IPS-NIHi11 (cell line): Measurements from ENCODE around the gene ACSL5.
"Not testable (repeated sequence)": the region's sequence is repeated elsewhere in the genome, so short reads cannot be mapped to it uniquely, and the experiment has no call there.

Source experiments
- DNase-seq: peaks from one replicate; pipeline ENCODE4 v3.0.0; 2012; ENCODE audit warnings: mixed read lengths, low spot score

ACSL5 gene

DNA sequence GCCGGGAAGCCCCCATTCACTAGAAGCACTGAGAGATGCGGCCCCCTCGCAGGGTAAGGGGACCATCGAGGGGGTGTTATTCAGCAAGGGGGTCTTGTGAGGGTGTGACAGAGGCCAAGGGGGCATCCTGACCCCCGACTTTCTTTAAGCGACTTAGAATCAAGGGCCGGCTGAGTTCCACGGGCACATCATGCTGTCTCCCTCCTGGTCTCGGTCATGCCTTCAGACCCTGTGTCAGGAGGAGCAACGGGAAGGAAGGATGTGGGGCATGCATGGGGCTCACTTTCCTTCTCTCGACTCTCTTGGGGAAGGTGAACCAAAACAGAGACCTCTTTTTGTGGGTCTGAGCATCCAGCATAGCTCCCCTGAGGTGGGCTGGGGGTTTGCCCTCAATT is 2.5 kb downstream of the ACSL5 start:
- DNase-seq = no peak

DNA sequence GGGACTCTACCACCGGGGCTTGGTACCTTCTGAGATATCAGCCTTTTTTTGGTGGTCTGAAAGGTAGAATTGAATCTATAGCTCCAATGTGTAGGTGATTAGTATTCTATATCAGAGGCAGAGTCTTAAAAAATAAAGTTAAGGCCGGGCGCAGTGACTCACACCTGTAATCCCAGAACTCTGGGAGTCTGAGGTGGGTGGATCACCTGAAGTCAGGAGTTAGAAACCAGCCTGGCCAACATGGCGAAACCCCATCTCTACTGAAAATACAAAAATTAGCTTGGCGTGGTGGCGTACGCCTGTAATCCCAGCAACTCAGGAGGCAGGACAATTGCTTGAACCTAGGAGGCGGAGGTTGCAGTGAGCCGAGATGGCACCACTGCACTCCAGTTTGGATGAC is 3.2 kb downstream of the ACSL5 start:
- not testable (repeated sequence) for DNase-seq

DNA sequence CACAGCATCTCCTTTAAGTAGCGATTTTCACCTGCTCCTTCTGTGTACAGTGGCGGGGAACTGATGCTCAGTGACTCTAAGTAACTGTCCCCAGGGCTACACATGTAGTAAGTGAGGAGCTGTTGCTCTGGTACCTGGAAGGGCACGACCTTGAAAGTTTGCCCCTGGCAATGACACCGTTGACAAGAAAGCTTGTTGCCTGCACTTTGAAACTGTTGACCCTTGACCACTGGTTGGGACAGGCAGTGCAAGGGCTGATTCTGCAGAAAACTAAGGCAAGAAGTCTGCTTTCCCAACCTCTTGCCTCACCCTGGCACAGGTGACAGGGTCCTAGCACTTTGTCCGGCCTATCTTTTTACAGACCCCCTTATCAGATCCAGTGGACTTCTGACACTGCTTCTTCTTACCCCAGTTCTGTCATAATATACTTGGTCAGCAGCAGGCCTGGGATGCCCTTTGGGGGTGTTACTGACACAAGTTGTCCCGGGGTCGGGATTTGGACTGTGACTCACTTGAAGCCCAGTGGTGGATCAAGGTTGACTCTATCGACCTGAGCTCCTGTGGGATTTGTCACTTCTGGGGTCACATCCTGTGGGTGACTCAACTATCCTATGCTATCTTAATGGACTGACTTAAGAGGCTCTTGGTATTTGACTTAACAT is 5.8 kb downstream of the ACSL5 start:
- no peak for DNase-seq

DNA sequence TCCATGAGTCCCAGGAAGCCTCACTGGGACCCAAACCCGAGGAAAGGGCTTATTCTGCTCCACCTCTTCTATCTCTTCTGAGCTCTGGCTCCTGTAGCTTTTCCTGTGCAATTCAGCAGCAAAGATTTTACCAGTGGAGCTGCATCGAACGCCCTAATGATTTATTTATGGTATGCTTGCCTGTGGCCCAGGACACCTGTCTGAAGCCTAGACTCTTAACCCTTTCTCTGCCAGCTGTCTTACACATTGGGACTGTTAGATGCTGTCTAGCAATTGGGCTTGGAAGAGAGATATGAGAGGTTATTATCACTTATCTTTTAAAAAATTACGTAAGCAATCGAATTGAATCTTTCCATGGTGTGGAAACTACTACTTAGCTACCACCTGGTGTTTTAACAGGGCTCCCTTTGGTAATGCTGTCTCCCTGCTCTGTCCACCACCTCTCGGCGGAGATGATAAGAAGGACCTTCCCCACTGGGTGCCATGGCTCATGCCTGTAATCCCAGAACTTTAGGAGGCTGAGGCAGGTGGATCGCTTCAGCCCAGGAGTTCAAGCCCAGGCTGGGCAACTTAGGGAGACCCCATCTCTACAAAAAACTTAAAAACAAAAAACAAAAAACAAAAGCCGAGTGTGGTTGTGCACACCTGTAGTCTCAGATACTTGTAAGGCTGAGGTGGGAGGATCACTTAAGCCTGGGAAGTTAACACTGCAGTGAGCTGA is 8.8 kb downstream of the ACSL5 start:
- DNase-seq = no peak

DNA sequence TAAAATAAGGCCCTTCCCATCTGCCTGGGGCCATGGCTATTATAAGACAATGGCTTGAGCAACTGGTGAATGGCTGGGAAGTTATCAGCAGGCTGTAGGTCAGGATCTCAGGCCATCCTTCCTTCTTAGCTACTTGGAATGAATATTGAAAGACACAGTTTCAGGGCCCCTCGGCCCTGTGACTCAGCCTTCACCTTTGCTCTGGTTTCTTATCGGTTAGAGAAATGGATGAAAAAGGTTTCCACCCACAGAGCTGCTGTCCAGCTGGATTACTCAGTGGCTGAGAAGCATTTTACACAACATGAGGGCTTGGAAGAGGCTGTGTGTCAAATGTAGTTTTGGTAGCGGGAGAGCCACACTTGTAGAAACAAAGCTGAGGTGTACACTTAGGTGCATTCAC is 9.4 kb downstream of the ACSL5 start:
- no peak for DNase-seq

DNA sequence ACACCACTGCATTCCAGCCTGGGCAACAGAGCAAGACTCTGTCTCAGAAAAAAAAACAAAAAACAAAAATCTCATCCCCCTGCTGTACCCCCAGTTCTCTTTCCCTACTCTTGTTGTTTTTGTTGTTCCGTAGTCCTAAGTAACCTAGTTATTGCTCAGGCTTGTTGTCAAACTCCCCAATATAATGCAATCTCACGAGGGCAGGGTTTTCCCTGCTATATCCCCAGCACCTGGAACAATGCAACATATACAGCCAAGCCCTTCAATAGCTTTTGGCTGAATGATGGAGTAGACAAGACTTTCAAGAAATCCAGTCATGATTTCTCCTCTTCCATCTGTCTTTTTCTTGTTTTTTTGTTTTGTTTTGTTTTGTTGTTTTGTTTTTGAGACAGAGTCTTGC is 10.2 kb downstream of the ACSL5 start:
- DNase-seq = no peak

DNA sequence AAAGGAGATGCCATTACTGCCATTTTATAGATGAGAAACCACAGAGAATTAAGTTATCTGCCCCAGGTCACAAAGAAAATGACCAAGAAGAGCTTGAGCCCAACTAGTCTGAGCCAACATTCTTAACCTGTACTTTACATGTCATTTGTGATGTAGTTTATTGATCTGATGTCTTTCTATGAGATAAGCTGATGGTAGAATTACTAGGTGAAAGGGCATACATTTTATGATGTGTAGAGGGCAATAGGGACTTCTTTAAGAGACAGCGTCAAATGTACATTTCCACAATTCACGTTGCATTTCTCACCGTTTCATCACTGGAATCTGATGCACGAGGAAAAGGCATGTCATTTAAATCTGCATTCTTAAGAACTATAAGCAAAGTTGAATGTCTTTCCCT is 11.3 kb downstream of the ACSL5 start:
- DNase-seq = no peak

DNA sequence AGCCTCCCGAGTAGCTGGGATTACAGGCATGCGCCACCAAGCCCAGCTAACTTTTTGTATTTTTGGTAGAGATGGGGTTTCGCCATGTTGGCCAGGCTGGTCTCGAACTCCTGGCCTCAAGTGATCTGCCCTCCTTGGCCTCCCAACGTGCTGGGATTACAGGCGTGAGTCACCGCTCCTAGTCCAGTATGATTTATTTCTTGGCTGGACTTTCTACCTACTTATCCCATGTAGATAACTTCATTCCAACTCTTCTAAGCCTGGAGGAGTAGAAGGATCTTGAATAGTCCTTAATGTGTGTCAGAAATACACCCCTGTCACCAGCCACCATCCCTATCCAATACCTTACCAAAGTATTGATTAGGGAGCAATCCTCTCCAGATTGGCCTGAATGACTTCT is 14.1 kb downstream of the ACSL5 start:
- not testable (repeated sequence) for DNase-seq

DNA sequence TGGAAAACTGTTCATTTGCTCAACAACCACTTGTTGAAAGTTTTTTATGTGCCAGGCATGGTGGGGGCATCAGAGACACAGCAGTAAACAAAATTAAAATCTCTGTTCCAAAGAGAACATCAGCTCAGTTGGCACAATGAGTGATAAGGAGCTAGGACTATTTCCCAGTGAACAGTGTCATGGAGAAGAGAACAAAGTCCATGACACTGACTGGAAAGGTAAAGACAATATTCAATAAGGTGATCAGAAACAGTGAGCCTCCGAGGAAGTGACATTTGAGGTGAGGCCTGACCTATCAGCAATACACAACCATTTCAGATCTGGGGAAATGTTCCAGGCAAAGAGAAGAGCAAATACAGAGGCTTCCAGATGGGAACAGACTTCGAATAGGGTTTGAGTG is 14.6 kb downstream of the ACSL5 start:
- no peak for DNase-seq

DNA sequence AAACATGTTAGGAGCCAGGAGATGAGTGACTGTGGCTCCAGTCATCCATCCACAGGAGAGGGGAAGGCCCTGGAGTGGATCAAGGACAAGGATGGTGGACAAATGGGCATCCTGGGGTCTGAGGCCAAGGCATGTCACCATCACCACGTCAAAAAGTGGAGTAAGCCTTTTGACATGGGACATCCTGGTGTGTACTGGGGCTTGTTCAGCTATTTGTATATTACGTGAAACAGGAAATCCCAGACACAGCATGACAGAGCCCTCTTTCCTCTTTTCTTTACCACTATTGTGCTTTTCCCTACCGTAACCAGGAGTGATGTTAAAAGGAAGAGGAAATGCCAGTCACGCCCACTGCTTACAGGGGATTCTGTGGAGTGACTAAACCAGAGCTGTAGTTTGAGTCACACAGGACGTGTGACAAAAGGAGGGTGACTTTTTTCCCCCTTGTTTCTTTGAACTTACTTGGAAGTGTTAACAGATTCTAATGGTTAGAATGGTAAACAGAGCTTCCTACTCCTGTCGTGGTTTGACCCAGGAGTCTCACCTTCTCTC is 15.4 kb downstream of the ACSL5 start:
- no peak for DNase-seq

DNA sequence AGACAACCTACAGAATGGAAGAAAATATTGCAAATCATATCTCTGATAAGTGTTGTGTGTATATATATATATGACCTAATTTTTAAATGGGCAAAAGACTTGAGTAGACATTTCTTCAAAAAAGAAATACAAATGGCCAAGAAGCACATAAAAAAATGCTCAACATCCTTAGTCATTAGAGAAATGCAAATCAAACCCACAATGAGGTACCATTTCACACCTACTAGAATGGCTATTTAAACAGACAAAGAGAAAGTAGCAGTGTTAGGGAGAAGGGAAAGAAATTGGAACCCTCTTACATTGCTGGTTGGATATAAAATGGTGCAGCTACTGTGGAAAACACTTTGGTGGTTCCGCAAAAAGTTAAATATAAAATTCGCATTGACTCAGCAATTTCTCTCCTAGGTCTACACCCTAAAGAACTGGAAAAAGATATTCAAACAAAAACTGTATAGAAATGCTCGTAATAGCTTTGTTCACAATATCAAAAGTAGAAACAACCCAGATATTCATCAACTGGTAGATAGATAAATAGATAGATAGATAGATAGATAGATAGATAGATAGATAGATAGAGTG is 16.3 kb downstream of the ACSL5 start:
- no peak for DNase-seq

DNA sequence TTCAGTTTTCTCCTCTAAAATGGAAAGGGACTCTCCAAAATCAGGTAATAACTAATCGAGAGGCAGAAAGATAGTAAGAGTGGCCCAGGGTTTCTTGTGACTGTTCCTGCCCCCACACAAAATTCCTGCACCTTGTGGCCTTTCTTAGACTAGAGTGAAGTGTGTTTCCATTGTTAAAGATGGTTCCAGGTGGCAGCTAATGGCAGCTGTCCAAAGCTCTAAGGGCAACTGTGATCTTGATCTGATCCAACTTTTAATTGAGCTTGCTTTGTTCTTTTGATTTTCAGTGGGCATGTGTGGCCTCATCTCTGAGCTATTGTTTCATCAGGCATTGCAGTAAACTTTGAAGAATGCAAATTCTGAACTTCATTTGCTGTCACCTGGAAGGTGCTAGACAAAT is 19.4 kb downstream of the ACSL5 start:
- no peak for DNase-seq

DNA sequence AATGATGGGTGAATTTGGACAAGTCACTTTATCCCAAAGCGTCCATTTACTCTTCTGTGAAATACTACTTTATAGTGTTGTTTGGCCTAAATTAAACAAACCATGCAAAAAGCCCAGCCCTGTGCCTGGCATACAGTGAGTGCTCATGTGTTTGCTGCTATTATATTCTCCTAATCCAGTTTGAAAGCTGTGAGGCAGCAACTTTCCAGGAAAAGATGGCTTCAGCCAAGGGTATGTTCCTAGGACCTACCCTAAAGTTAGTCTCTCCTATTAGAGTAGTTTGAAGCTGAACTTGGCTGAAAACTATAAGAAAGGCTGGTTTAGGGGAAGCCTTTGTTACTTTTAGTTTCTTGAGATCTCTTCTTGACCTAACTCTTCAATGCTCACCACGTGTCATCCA is 19.9 kb downstream of the ACSL5 start:
- no peak for DNase-seq

DNA sequence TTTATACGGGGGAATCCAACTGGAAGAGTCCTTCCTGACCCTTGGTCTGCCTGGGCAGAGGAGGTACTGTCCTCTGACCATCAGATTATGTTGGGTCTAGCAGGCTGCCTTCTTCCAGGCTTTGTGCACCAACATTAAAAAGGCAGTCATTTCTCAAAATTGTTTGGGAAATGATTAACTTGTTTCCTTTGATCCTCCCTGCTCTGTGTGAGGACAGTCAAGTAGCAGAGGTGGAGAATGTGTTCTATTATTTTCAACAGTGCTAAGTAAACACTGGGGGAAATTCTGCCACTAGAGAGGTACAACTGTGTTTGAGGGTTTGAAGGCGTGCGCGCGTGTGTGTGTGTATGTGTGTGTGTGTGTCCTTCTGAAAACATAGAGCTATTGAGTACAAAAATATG is 20.6 kb downstream of the ACSL5 start:
- DNase-seq = no peak

DNA sequence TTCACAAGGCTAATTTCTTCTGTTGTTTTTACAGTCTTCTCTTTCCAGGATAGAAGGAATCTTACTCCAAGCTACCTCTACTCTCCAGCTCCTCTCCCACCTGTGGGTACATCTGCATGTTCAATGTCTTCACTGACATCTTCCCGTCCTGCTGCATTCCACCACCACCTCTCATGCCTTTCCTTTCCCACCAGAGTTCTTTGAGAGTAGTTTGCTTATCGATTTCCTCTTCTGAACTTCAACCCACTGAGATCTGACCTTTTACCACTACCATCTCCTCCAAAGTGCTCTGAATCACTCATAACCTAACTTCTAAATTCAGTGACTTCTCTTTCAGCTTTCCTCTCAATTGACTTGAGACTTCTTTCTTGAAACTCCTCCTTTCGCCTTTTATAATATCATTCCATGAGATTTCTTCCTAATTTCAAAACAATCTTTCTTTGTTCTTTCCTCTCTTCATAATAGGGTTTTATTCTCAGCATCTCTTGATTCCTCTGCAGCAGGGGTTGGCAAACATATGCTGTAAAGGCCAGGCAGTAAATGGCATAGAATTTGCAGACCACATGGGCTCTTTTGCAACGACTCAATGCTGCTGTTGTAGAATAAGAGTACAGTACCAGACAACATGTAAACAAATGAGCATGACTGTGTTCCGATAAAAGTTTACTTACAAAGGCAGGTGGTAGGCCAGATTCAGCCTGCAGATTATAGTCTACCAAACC is 22.1 kb downstream of the ACSL5 start:
- no peak for DNase-seq

DNA sequence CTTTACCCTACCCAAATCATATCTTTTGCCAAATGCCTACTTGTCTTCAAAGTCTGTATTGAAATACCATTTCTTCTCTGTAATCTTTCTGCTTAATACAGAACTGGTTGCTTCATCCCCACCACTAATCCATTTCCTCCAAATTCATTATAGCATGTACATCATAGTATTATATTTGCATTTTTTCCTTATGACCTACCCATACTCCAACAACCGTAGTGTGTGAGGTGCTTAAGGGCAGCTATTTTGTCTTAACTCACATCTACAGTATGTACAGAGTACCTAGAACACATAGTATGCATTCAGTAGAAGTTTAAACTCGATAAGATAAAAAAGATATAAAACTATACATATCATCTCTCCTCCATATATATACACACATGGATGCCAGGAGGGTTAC is 23.7 kb downstream of the ACSL5 start:
- DNase-seq = no peak

DNA sequence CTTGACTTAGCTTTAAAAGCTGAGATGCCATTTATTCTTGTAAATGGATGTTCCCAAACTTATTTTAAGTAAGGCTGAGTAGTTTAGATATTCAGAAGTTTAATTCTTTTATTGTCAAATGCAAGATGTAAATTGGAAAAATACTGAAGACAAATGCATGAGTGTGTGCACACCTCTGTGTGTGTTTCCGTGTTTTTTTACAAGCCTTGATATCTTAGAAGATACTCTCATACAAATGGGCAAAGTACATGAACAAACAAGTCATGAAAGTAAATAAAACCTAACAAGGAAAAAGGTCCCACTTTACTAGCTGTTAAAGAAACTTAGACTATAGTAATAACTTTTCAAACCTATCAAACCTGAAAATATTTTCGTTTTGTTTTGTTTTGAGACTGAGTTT is 29.0 kb downstream of the ACSL5 start:
- DNase-seq = no peak

DNA sequence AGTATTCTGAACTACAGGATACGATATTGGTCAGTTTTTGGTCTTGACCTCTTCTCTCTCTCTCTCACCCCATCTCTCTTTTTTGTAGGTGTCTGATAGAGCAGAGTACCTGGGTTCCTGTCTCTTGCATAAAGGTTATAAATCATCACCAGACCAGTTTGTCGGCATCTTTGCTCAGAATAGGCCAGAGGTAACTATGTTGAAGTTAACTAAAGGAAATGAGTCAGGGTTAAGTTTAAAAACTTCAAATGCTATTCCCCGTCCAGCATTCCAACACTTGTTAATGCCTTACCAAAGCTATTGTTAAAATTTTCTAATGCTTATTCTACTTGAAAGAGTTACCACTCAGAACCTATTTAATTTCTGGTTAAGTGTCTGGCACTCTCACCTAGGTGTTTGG is 30.7 kb downstream of the ACSL5 start:
- no peak for DNase-seq

DNA sequence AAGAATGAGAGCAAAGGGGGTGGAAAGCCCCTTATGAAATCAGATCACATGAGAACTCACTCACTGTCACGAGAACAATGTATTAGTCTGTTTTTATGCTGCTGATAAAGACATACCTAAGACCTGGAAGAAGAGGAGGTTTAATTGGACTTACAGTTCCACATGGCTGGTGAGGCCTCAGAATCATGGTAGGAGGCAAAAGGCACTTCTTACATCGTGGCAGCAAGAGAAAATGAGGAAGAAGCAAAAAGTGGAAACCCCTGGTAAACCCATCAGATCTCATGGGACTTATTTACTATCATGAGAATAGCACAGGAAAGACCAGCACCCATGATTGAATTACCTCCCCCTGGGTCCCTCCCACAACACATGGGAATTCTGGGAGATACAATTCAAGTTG is 32.9 kb downstream of the ACSL5 start:
- DNase-seq = not testable (repeated sequence)

DNA sequence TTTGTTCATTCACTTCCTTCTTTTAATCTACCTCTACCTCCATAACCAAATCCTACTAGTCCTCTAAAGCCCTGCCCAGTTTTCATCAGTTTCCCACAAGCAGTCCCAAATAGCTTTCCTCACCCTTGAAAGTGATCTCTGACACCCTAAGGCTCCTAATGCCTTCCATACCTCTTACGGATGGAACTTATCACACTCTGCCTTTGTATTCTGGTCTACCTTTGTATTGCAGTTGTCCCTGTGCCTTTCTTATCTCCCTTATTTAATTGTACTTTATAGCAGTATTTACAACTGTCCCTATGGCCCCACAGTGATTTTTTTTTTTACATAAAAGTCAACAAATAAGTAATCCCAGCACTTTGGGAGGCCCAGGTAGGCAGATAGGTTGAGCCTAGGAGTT is 33.8 kb downstream of the ACSL5 start:
- DNase-seq = no peak

DNA sequence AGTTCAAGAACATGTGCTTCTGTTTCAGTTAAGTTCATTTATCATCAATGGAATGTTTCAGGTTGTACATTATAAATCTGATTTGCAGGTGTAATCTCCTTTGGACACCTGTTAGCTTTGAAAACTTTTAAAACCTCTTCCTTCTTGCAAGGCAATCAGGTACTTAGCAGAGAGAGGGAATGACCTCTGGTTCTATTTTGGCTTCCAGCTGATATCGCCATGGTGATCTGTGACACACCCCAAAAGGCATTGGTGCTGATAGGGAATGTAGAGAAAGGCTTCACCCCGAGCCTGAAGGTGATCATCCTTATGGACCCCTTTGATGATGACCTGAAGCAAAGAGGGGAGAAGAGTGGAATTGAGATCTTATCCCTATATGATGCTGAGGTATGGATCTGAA is 35.4 kb downstream of the ACSL5 start:
- DNase-seq = no peak

DNA sequence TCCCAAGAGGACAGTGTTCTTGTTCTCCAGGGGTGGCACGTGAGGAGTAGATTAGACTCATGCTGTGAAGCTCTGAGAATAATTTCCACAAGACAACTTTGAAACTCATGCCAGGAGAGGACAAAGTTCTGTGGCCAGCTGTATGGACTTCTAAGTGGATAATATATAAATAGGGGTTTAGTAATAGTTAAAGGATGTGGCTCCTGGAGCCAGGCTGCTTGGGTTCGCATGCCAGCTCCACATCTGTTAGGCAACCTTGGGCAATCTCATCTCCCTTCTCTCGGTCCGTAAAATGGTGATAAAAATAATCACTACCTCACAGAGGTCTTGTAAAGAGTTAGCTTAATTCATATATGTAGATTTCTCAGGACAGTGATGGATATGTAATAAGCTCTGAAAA is 35.8 kb downstream of the ACSL5 start:
- no peak for DNase-seq

DNA sequence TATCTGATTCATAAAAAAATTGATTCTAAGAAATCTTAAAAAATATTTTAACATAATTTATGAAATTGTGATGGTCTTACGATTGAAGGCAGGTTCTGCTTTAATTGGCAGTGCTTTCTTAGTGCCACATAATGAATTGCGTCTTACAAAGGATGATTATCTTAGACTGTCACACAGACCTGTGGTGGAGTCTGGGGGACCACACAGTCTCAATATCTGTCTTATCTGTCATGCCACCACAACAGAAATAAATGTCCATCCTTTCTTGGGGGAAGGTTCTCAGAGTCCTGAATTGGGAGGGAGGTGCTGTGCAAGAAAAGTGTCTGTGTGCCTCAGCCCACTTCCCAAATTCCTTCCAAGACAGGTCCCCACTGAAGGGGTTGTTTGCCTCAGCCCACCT is 38.8 kb downstream of the ACSL5 start:
- no peak for DNase-seq
